Endothelial cell of hepatic sinusoid (primary cell): Measurements from ENCODE around the gene UBAP1L.
"Not testable (repeated sequence)": the region's sequence is repeated elsewhere in the genome, so short reads cannot be mapped to it uniquely, and the experiment has no call there.

ENCODE experiments used
- in situ Hi-C: cut with HindIII; loops from 2 replicates; pipeline ENCODE4 v1.10.0; 2017; ENCODE audit warnings: low sequenced_read_pairs

The UBAP1L gene

DNA sequence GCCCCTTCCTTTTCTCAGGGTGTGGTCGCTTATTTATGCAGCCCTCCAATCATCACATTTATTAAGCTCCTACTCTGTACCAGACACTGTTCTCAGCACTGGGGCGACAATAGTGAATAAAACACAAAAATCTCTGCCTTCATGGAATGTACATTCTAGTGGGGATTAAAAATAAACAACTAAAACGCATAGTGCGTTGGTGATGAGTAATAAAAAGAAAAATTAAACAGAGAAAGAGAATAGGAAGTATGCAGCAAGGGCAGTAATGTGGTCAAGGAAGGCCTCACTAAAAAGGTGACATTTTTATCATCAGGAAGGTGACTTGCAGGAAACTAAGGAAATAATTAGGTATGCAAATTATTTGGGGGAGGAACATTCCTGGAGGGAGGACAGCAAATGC lies 64.7 kb downstream of the UBAP1L start:
- in situ Hi-C loops, result loop anchor here (5.0 kb wide), 1 partner anchor 52 kb away; no protein-coding TSS in a partner anchor

DNA sequence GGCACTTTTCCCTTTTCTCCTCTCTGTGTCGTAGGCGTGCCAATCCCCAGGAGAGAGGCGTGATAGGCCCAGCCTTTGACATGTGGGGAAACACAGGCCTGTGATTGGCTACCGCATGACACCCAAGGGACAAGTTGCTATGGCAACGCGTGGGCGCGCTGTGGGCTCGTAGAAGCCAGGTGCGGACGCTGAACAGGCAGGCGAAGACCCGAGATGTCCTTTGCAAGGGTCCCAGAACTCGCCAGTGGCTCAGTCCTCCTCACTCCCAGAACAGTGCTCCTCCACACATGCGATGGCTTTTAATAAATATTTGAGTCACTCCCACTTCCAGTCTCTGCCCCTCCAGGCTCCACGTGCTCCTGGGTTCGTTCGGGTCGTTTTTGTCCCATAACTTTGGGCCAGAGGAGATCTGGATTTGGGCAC lies 65.6 kb downstream of the UBAP1L start:
- in situ Hi-C loops, result no loop called here

DNA sequence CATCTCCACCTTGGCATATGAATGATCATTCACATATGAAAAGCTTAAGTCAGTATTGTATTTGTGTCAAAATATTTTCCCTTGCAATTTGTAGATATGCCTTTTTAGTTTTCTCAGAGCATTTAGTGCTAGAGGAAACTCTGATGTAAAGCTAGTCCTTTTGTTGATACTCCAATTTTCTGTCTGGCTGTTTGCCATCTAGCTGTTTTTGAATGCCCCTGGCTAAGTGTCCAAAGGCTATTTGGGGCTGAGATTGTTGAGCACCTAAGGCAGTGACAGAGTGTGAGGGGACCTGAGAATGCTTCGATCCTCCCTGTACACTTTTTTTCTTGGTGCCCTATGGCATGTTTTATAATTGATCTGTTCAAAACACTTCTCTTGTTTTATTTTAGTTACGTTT lies 66.8 kb downstream of the UBAP1L start:
- in situ Hi-C loops, result no loop called here

DNA sequence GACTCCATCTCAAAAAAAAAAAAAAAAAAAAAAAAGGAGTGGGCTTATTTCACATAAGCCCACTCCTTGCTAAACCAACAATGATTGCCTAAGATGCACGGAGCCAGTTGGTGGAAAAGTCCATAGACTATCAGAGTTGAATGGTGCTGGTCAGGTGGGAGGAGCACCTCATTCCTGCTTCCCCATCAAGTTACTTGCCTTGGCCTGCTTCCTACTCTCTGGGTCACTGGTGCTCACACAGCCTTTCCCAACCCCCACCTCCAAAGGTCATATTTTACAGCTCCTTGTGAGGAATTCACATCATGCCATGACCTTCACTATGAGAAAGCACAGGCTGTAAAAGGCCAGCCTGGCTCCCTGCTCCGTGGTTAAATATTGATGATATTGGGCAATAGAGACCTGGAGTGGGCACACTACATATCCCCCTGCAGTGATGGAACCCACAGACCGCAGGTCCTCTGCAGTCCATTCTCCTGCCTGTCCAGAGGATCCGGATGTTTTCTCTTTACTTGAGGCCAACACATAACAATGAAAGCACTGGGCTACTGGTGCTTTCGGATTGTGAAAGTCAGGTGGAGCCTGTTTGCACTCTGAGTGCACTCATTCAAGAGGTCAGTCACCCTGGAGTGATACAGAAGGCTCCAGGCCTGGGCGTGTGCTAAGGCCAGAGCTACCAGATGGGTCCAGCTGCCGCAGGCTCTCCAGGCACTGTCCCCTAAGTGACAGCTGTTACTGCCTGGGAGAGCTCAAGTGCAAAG lies 70.1 kb downstream of the UBAP1L start, which contains the start of gene SLC51B:
Gene SLC51B (plus strand): TSS at position 664 of the 758 bp plus-strand sequence. CDS start 4,618 bp downstream, outside the sequence.
- in situ Hi-C loops, result no loop called here

DNA sequence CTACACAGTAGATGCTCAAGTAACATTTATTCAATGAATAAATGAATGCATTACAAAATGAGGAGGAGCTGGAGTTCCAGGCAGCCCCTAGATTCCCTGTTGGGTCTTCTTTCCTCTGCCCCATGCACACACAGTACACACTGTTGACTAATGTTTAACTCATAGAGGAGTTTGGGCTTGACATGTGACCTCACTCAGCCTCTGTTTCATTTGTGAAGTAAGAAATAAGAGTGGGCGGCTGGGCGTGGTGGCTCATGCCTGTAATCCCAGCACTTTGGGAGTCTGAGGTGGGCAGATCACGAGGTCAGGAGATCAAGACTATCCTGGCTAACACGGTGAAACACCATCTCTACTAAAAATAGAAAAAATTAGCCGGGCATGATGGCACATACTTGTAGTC lies 70.8 kb downstream of the UBAP1L start:
- in situ Hi-C loops, result not testable (repeated sequence)

DNA sequence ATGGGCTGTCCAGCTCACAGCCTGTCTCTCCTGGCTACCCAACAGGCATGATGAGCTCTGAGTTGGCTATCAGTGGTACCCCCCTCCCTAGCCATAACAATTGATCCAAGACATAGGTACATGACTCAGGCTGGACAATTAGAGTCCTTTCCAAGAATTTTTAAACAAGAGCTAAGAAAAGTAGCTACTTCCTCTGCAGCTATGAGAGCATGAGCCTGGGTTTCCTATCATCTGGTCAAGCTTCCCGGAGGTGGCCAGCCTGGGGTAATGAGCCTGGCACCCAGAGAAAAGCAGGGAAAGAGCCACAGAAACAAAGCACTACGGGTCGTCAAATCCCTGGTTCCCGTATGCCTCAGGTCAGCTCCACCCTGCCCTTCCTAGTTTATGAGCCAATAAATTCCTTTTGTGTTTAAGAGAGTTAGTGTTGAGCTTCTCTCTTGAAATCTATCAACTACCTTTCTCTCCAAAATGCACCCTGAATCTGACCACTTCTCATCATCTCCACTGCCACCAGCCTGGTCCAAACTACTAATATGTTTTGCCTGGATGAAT lies 72.1 kb downstream of the UBAP1L start:
- in situ Hi-C loops, result no loop called here
